IMR-90 (cell line): ENCODE measurements around the gene MRM1.

ENCODE experiments used
- CEBPB ChIP-seq: IDR thresholded peaks from 2 replicates; pipeline ENCODE4 v1.6.1; 2012; ENCODE audit warnings: low read depth, low read length, improper control_type of control experiment
- CTCF ChIP-seq: conservative IDR thresholded peaks from 2 replicates; pipeline ENCODE4 v1.5.1; 2012; ENCODE audit warnings: mild to moderate bottlenecking, low read depth, low read length, improper control_type of control experiment
- MAFK ChIP-seq: IDR thresholded peaks from 2 replicates; pipeline ENCODE4 v1.6.1; 2012; ENCODE audit warnings: low read depth, low read length, improper control_type of control experiment
- POLR2A ChIP-seq: IDR thresholded peaks from 2 replicates; pipeline ENCODE4 v1.6.1; 2012; ENCODE audit warnings: mild to moderate bottlenecking, low read depth, low read length
- RCOR1 ChIP-seq: IDR thresholded peaks from 2 replicates; pipeline ENCODE4 v1.6.1; 2012; ENCODE audit warnings: mild to moderate bottlenecking, low read length, improper control_type of control experiment; ENCODE audit not compliant: insufficient replicate concordance

DNA sequence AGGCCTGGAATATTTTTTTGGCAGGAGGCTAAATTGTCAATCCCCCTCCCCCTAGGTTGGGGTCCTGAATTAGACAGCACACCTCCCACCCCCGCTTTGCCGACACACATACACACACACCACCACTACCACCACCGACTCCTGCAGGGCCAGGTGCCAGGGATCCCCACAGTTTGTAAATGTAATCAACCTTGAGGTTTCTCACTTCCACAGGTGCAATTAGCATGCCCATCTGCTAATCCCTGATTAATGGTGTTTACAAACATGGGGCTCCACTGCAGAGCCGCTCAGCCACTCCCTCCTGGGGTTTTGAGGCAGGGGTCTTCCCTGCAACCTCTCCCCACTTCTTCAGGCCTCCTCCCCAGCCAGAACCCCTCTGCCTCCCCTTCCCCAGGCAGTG, 11.8 kb downstream of the MRM1 start:
- no peak for TF ChIP-seq POLR2A
- TF ChIP-seq CTCF = no peak
- TF ChIP-seq CEBPB = no peak
- no peak for TF ChIP-seq MAFK
- TF ChIP-seq RCOR1 = no peak
